ENCODE measurements around the gene LETM1.

GRCh38 chr4:1856943-1857699 is 1.2 kb upstream of the LETM1 start:
- TF ChIP-seq CTCF (IDR thresholded peaks at IDR 0.05) (no peak), POLR2A (IDR thresholded peaks at IDR 0.05) (no peak)
